Neural cell (in vitro differentiated cells): ENCODE measurements around the gene GFAP. TPM values are rescaled to one million over a fixed set of nuclear protein-coding genes. Genes with fewer than 3 reads are reported as not detected.

Source experiments
- H2AFZ ChIP-seq: fragments of 200-600, 300-800 bp; sonication (generic), shearing (Covaris generic); 2 replicates; pipeline ENCODE4 v1.6.0; 2014; ENCODE audit warnings: low read depth, mild to moderate bottlenecking, antibody characterized with exemption, low read length, moderate library complexity
- H3F3A ChIP-seq: fragments of 200-600 bp; shearing (Covaris generic); 2 replicates; pipeline ENCODE4 v1.6.1; 2016; ENCODE audit warnings: mild to moderate bottlenecking, moderate library complexity, mixed read lengths, antibody characterized with exemption, low read length; ENCODE audit not compliant: insufficient read depth, poor library complexity, severe bottlenecking
- H3K27ac ChIP-seq: fragments of 200-600, 300-800 bp; sonication (generic), shearing (Covaris generic); 2 replicates; pipeline ENCODE4 v1.5.1; 2014; ENCODE audit warnings: mild to moderate bottlenecking, low read length, moderate library complexity
- H3K27me3 ChIP-seq: fragments of 300-800, 200-600 bp; sonication (generic), shearing (Covaris generic); 2 replicates; pipeline ENCODE4 v1.6.0; 2014; ENCODE audit warnings: mild to moderate bottlenecking, low read depth, low read length, moderate library complexity; ENCODE audit not compliant: insufficient read depth
- H3K36me3 ChIP-seq: fragments of 300-800, 200-600 bp; sonication (generic), shearing (Covaris generic); 2 replicates; pipeline ENCODE4 v1.5.1; 2014; ENCODE audit warnings: mild to moderate bottlenecking, antibody characterized with exemption, low read length, moderate library complexity; ENCODE audit not compliant: insufficient read depth
- H3K4me2 ChIP-seq: fragments of 300-800, 200-600 bp; sonication (generic), shearing (Covaris generic); 2 replicates; pipeline ENCODE4 v1.6.0; 2014; ENCODE audit warnings: mild to moderate bottlenecking, low read length
- H3K4me3 ChIP-seq: fragments of 300-800, 200-600 bp; sonication (generic), shearing (Covaris generic); 2 replicates; pipeline ENCODE4 v1.5.1; 2014; ENCODE audit warnings: mild to moderate bottlenecking, low read length, moderate library complexity
- H3K79me2 ChIP-seq: fragments of 200-600 bp; shearing (Covaris generic); replicated peaks from 2 replicates; pipeline ENCODE4 v1.6.0; 2014; ENCODE audit warnings: mild to moderate bottlenecking, low read length, moderate library complexity; ENCODE audit not compliant: insufficient read depth
- H3K9ac ChIP-seq: fragments of 300-800, 200-600 bp; sonication (generic), shearing (Covaris generic); 2 replicates; pipeline ENCODE4 v1.6.1; 2016; ENCODE audit warnings: mild to moderate bottlenecking, low read length, mixed read lengths
- H3K9me2 ChIP-seq: fragments of 200-600 bp; shearing (Covaris generic); 2 replicates; pipeline ENCODE4 v1.6.1; 2016; ENCODE audit warnings: mild to moderate bottlenecking, low read length, mixed read lengths; ENCODE audit not compliant: insufficient read depth
- H3K9me3 ChIP-seq: fragments of 200-600, 300-800 bp; sonication (generic), shearing (Covaris generic); 2 replicates; pipeline ENCODE4 v1.6.1; 2016; ENCODE audit warnings: mild to moderate bottlenecking, mixed run types, low read length, moderate library complexity, mixed read lengths
- H4K20me1 ChIP-seq: fragments of 200-600 bp; shearing (Covaris generic); 2 replicates; pipeline ENCODE4 v1.6.1; 2016; ENCODE audit warnings: mild to moderate bottlenecking, mixed run types; ENCODE audit not compliant: insufficient read depth
- EP300 ChIP-seq: fragments of 450-650 bp; conservative IDR thresholded peaks from 2 replicates; pipeline ENCODE4 v1.6.1; 2014; ENCODE audit warnings: antibody characterized with exemption, mild to moderate bottlenecking, moderate library complexity; ENCODE audit not compliant: poor library complexity, severe bottlenecking
- EZH2 ChIP-seq: fragments of 200-600, 300-800 bp; shearing (Covaris generic), sonication (generic); IDR thresholded peaks from 2 replicates; pipeline ENCODE4 v1.6.1; 2014; ENCODE audit warnings: antibody characterized with exemption, low read length, borderline replicate concordance, mild to moderate bottlenecking; ENCODE audit not compliant: insufficient read depth, poor library complexity, severe bottlenecking
- MXI1 ChIP-seq: fragments of 450-650 bp; conservative IDR thresholded peaks from 2 replicates; pipeline ENCODE4 v1.6.1; 2014; ENCODE audit warnings: antibody characterized with exemption, mild to moderate bottlenecking; ENCODE audit not compliant: poor library complexity, severe bottlenecking
- POLR2AphosphoS5 ChIP-seq: IDR thresholded peaks from 2 replicates; pipeline ENCODE4 v1.6.1; 2012
- RAD21 ChIP-seq: fragments of 450-650 bp; conservative IDR thresholded peaks from 2 replicates; pipeline ENCODE4 v1.6.1; 2014; ENCODE audit warnings: antibody characterized with exemption, mild to moderate bottlenecking, moderate library complexity
- SMC3 ChIP-seq: fragments of 450-650 bp; conservative IDR thresholded peaks from 2 replicates; pipeline ENCODE4 v1.6.1; 2014; ENCODE audit warnings: antibody characterized with exemption, mild to moderate bottlenecking, moderate library complexity; ENCODE audit not compliant: poor library complexity
- TAF1 ChIP-seq: IDR thresholded peaks from 2 replicates; pipeline ENCODE4 v1.6.1; 2012; ENCODE audit warnings: low read depth
- polyA plus RNA-seq: library from polyadenylated mRNA; depleted of rRNA; stranded (reverse); fragments of >200 nt; gene quantifications from 2 replicates; pipeline ENCODE4 v1.2.3, GENCODE V29; 2014
- TF ChIP-seq, protein P1 (sequence below): fragments of 450-650 bp; IDR thresholded peaks from 2 replicates; pipeline ENCODE4 v1.5.1; 2014; ENCODE audit warnings: antibody characterized with exemption, mild to moderate bottlenecking, moderate library complexity; ENCODE audit not compliant: poor library complexity, severe bottlenecking
- TF ChIP-seq, protein P2 (sequence below): IDR thresholded peaks from 2 replicates; pipeline ENCODE4 v1.6.1; 2012; ENCODE audit warnings: borderline replicate concordance

GFAP gene
- polyA plus RNA-seq, 1 donor from 2014 or later: not detected

GRCh38 chr17:44907729-44908470 lies 7.4 kb downstream of the GFAP start:
- no peak overlapping the region for H3K9ac ChIP-seq
- no peaks in the 10 kb centered on the region for H3K36me3 ChIP-seq
- TF ChIP-seq EZH2: no peak
- TF ChIP-seq RAD21: no peak
- TF ChIP-seq TAF1: no peak
- TF ChIP-seq SMC3: no peak
- TF ChIP-seq, protein P1, sequence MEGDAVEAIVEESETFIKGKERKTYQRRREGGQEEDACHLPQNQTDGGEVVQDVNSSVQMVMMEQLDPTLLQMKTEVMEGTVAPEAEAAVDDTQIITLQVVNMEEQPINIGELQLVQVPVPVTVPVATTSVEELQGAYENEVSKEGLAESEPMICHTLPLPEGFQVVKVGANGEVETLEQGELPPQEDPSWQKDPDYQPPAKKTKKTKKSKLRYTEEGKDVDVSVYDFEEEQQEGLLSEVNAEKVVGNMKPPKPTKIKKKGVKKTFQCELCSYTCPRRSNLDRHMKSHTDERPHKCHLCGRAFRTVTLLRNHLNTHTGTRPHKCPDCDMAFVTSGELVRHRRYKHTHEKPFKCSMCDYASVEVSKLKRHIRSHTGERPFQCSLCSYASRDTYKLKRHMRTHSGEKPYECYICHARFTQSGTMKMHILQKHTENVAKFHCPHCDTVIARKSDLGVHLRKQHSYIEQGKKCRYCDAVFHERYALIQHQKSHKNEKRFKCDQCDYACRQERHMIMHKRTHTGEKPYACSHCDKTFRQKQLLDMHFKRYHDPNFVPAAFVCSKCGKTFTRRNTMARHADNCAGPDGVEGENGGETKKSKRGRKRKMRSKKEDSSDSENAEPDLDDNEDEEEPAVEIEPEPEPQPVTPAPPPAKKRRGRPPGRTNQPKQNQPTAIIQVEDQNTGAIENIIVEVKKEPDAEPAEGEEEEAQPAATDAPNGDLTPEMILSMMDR: no peak
- no peak for TF ChIP-seq MXI1
- TF ChIP-seq, protein P2, sequence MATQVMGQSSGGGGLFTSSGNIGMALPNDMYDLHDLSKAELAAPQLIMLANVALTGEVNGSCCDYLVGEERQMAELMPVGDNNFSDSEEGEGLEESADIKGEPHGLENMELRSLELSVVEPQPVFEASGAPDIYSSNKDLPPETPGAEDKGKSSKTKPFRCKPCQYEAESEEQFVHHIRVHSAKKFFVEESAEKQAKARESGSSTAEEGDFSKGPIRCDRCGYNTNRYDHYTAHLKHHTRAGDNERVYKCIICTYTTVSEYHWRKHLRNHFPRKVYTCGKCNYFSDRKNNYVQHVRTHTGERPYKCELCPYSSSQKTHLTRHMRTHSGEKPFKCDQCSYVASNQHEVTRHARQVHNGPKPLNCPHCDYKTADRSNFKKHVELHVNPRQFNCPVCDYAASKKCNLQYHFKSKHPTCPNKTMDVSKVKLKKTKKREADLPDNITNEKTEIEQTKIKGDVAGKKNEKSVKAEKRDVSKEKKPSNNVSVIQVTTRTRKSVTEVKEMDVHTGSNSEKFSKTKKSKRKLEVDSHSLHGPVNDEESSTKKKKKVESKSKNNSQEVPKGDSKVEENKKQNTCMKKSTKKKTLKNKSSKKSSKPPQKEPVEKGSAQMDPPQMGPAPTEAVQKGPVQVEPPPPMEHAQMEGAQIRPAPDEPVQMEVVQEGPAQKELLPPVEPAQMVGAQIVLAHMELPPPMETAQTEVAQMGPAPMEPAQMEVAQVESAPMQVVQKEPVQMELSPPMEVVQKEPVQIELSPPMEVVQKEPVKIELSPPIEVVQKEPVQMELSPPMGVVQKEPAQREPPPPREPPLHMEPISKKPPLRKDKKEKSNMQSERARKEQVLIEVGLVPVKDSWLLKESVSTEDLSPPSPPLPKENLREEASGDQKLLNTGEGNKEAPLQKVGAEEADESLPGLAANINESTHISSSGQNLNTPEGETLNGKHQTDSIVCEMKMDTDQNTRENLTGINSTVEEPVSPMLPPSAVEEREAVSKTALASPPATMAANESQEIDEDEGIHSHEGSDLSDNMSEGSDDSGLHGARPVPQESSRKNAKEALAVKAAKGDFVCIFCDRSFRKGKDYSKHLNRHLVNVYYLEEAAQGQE: no peak
- TF ChIP-seq POLR2AphosphoS5: no peak
- TF ChIP-seq EP300: no peak
- H3F3A ChIP-seq: no peaks in the 10 kb centered on the region
- no peaks in the 10 kb centered on the region for H4K20me1 ChIP-seq
- no peak overlapping the region for H3K4me2 ChIP-seq
- H3K27ac ChIP-seq: no peak overlapping the region
- no peaks in the 10 kb centered on the region for H3K9me2 ChIP-seq
- H3K4me3 ChIP-seq: no peak overlapping the region
- H2AFZ ChIP-seq: no peak overlapping the region
- no peaks in the 10 kb centered on the region for H3K9me3 ChIP-seq
- H3K27me3 ChIP-seq: peaks cover 17% of the 10 kb centered on the region
- no peaks in the 10 kb centered on the region for H3K79me2 ChIP-seq

- H3K4me3 ChIP-seq: no peak overlapping the region
- no peak for TF ChIP-seq MXI1
- no peak for TF ChIP-seq EP300
- TF ChIP-seq SMC3: no peak
- TF ChIP-seq, protein P1: no peak
- no peak for TF ChIP-seq POLR2AphosphoS5
- TF ChIP-seq, protein P2: no peak
- no peak for TF ChIP-seq EZH2
- TF ChIP-seq TAF1: no peak
- no peak for TF ChIP-seq RAD21
- H3F3A ChIP-seq: no peaks in the 10 kb centered on the region
- H3K9me2 ChIP-seq: no peaks in the 10 kb centered on the region
- H3K4me2 ChIP-seq: no peak overlapping the region
- H4K20me1 ChIP-seq: no peaks in the 10 kb centered on the region
- peaks cover 17% of the 10 kb centered on the region for H3K27me3 ChIP-seq
- no peak overlapping the region for H3K9ac ChIP-seq
- no peak overlapping the region for H2AFZ ChIP-seq
- no peaks in the 10 kb centered on the region for H3K79me2 ChIP-seq
- H3K27ac ChIP-seq: no peak overlapping the region
- no peaks in the 10 kb centered on the region for H3K36me3 ChIP-seq
- H3K9me3 ChIP-seq: no peaks in the 10 kb centered on the region
These were observed 8.3 kb downstream of the GFAP start for GRCh38 chr17:44906763-44907728.
